Fibroblast of skin of left quadriceps (primary cell): ENCODE measurements around the gene SELENOM.
A peak's percentile ranks its signal among the peaks of the same experiment; 100 is the strongest.

Experiments
- DNase-seq, 2 experiments: peaks; one replicate each; pipeline ENCODE4 v3.0.0-alpha.2; 2013; ENCODE audit warnings: low read depth in 2 of 2

Gene SELENOM

GRCh38 chr22:31091106-31091975 lies 16.0 kb downstream of the SELENOM start:
- DNase-seq, result no peak

- no peak for DNase-seq
Observed at GRCh38 chr22:31090217-31091085, 16.9 kb downstream of the SELENOM start.

DNA sequence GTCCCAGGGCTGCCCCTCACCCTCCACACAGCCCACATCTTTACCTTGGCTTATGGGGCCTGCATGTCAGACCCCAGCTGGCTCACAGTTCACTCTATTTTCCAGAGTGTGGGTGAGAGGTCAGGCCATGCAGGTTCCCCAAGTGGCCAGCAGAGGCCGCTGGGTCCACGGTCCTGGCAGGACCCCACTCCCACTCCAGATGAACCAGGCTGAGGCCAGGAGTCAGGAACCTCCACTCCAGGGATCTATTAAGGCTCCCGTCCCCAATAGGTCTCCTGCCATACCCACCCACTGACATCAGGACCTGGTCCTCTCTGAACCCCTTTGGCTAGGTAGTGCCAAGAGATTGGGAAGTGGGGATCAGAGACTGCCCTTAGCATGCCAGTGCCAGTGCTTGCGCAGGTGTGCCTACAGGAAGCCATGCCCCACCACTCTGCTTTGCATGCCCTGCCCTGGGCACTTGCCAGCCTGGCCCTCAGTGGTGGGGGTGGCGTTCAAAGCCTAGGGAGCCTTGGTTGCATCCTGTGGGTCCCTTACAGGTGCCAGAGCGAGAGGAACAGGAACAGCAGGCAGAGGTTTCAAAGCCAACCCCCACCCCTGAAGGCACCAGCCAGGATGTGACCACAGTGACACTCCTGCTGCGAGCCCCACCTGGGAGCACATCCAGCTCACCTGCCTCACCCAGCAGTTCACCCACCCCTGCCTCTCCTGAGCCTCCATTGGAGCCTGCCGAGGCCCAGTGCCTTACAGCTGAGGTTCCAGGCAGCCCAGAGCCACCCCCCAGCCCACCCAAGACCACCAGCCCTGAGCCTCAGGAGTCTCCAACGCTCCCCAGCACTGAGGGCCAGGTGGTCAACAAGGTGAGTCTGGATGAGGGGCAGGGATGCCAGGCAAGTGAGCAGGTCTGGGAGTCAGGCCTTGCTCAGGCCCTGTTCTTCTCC lies 17.9 kb downstream of the SELENOM start:
- DNase-seq, result no peak

GRCh38 chr22:31088233-31088986 lies 19.0 kb downstream of the SELENOM start:
- no peak for DNase-seq

GRCh38 chr22:31087744-31088215 lies 19.6 kb downstream of the SELENOM start:
- DNase-seq, result no peak

DNA sequence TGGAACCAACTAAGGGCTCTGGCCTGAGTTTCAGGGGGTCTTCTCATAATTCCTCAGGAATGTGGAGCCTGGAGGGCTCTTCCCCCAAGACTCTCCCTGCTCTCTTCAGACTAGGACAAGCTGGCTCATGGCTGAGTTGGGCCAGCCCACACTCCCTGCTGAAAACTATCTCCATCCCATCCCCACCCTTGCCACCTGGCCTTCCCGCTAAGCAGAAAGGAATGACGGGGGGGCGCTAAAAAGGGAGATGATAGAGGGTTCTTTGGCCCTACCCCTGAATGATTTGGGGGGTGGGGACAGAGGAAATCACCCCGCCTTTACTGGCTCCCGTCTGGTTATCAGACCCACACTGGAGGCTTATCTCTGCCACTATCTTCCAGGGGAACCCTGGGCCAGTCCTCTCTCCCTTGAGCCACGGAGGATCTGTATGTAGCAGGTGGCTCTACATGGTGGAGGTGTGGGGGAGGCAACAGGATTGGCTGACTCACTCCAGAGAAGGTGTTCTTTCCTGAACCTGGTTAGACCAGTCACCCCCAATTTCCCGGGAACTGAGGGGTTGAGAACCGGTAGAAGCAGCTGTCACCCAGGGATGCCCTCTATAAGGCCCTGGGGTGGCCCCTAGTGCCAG lies 20.6 kb downstream of the SELENOM start:
- DNase-seq, result no peak

DNA sequence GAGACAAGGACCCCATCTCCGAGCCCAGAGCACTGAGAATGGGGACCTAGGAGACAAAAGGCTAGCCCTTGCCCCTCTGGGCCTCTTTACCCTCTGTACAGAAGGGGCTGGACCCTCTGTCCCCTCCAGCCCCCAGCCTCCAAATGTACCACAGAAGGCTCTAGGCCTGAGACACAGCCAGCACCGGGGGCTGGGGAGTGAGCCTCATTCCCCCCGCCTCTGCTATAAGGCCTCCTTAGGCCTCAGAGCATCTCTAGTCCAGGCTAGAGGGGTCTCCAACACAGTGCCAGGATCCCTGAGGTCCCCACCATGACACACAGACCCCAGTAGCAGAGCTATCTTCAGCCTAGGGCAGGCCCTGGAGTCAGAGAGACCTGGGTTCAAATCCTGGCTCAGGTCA lies 21.4 kb downstream of the SELENOM start:
- no peak for DNase-seq

DNA sequence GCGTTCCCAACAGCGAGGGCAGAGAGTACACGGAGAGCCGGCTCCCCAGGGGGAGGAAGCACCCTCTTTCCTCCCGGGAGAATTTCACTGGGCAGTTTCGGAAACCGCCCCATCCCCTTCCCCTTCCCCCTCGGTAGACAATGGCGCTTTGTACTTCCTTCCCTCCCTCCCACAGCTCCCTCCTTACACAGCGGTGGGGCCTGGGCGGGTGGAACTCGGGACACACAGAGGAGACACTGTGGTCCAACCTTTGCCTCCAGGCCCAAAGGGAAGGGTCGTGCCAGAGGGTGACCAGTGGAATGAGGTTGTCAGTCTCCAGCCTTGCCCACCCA lies 21.9 kb downstream of the SELENOM start:
- DNase-seq, result no peak

- peak; percentile 71 to 76 for DNase-seq
Observed at GRCh38 chr22:31084811-31085492, 22.4 kb downstream of the SELENOM start.

GRCh38 chr22:31083923-31084810 lies 23.2 kb downstream of the SELENOM start:
- no peak for DNase-seq

DNA sequence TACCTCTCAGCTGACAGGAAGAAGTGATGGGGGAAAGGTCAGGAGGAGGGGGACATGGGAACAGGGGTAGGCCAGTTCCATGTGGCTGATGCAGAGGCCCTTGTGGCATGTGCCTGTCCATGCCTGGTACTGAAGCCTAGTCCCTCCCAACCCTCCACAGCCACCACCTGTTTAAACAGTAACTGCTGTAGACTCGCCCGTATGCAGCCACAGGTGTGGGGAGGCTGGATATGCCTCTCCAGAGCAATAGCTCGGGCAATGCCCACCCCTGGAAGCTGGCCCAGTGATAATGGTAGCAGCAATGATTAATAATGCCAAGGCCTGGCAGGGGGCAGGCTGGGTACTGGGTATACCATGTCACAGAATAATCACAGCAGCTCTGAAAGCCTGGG lies 24.0 kb downstream of the SELENOM start:
- no peak for DNase-seq

DNA sequence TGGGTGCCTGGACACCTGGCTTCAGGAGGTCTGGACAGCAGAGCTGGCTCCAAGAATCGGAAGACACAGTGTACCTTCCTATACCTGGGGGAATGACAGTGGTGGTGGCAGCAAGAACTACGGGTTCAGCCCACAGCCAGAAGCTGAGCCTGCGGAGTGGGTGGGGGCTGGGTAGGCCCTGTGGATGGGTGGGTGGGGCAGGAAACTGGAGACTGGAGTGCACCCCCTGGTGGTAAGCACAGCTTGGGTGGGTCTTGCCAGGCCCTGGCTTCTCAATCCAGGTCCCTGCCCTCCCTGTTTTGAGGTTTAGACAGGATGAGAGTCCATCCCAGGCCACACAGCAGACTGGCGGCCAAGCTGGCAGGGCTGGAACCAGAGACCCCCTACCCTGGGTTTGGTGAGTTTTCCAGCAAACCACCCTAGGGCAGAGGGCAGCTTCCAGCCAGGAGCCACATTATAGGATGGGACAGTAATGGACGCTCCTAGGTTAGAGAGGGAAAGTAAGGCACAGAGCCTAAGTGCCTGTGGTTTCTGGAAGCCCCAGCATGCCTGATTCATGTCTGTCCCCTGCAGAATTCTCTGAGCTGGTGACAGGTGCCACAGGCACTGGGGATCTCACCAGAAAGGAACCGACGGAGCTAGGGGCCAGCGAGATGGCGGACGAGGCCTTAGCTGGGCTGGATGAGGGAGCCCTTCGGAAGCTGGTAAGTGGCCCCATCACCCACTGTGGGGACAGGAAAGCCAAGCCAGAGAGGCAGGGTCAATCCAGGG lies 24.6 kb downstream of the SELENOM start:
- no peak for DNase-seq

DNA sequence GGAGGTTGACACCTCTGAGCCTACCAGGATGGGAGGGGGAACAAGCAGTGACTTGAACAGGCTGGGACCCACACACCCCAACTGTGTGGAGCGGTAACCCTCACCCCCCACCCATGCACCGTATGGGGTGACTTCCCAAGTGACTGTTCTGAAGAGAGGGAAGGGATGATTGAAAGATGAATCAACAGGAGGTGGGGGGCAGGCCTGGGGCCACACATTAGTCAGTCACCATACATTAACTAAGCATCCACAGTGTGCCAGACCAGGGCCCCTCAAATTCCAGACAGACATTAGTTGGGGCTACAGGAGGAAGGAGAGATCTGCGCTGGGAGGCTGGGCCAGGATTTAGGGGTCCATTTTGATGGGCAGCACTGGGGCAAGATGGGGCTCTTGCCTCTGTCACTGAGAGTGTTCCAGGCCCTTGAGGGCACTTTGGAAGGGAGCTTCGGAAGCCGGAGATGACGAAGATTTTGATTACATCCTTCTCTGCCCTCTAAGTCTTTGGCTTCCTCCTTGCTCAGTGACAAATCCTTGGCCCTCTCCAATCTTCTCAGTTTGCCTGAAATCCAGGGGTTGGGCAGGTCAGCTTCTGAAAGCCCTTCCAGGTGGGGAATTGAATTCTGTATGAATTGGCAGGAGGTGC lies 25.3 kb downstream of the SELENOM start:
- DNase-seq, result no peak

- DNase-seq, result peak; percentile 72 to 75
Observed at GRCh38 chr22:31080848-31081649, 26.3 kb downstream of the SELENOM start, which contains the start of gene SMTN. SMTN (plus strand) TSS chr22:31081318; CDS start chr22:31083259, 1,941 bp downstream.

DNA sequence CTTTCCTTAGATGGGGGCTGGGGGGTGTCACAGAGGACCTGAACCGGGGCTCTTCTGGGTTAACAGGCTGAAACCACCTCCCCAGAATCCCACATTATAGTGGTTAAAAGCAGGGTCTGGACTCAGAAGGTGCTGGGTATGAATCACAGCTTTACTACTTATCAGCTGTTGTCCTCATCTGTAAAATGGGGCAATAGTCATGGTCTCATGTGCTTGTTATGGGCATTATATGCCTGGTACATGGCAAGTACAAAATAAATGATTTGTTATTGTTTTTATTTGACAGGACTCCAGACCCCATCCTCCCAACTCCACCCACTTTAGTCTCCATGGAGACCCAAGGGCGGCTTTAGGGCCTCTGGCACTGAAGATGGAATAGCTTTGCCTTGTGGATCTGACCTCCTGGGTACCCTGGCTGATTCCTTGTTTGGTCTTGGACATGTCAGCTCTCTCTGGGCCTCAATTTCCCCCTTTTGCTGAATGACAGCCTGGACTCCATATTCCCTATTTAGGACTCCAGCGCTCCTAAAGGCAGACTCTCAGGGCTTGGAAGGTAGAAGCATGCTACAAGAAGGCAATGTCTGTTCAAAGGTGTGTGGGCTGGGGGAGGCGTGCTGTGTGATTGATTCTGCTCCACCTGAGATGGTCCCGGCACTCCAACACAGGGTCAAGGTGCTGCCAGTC lies 27.1 kb downstream of the SELENOM start:
- no peak for DNase-seq

DNA sequence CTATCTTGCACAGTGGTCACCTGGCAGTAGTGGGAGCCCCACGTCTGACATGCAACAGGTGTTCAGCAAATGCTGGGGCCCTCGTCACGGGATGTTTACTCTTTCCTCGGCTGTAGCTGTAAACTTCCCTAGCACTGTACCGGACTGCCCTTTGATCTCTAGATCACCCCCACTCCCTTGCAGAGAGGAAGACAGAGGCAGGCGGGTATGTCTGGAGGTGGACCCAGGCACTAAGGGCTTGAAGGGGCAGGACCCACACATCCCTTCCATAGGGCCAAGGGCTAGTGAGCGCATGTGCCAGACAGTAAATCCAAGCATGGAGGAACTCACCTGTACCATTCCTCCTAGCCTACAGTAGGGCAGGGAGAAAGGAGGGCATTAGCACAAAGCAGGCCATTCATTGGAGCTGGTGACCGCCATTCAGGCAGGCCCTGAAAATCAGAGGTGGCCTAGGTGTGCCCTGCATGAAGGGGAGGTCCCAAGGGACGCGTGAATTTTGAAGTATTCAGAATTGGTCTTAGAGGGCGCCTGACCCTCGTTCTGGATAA lies 28.2 kb downstream of the SELENOM start:
- no peak for DNase-seq
